Bronchial epithelial cell (primary cell): ENCODE measurements around the gene UTP11. TPM values are rescaled to one million over a fixed set of nuclear protein-coding genes. Genes with fewer than 3 reads are reported as not detected.
A peak's percentile ranks its signal among the peaks of the same experiment; 100 is the strongest.

Source experiments
- DNase-seq: peaks from one replicate; pipeline ENCODE4 v3.0.0-alpha.2; 2010; ENCODE audit warnings: low read depth
- FAIRE-seq: peaks from 2 replicates; lab custom pipeline; 2011; peaks lifted over from hg19 to GRCh38; lab: Jason Lieb, UNC
- H3K27me3 ChIP-seq: 2 replicates; pipeline ENCODE4 v1.5.1; 2011; ENCODE audit warnings: low read length; ENCODE audit not compliant: control insufficient read depth, insufficient read depth
- H3K36me3 ChIP-seq: 2 replicates; pipeline ENCODE4 v1.5.1; 2011; ENCODE audit warnings: low read length; ENCODE audit not compliant: control insufficient read depth, insufficient read depth
- H3K4me3 ChIP-seq: 2 replicates; pipeline ENCODE4 v1.5.1; 2011; ENCODE audit warnings: mild to moderate bottlenecking, low read depth, low read length, control low read depth
- total RNA-seq: library from RNA; depleted of rRNA; stranded (reverse); fragments of >200 nt; gene quantifications from 2 replicates; pipeline ENCODE4 v1.2.1, GENCODE V29; 2014
- TF ChIP-seq, protein P1 (sequence below): IDR thresholded peaks from 2 replicates; pipeline ENCODE4 v1.5.1; 2011; ENCODE audit warnings: mild to moderate bottlenecking, moderate library complexity, low read length, control low read depth, inconsistent platforms; ENCODE audit not compliant: insufficient read depth, severe bottlenecking

The UTP11 gene
- total RNA-seq, 1 donor from 2014 or later = 20.5 TPM

DNA sequence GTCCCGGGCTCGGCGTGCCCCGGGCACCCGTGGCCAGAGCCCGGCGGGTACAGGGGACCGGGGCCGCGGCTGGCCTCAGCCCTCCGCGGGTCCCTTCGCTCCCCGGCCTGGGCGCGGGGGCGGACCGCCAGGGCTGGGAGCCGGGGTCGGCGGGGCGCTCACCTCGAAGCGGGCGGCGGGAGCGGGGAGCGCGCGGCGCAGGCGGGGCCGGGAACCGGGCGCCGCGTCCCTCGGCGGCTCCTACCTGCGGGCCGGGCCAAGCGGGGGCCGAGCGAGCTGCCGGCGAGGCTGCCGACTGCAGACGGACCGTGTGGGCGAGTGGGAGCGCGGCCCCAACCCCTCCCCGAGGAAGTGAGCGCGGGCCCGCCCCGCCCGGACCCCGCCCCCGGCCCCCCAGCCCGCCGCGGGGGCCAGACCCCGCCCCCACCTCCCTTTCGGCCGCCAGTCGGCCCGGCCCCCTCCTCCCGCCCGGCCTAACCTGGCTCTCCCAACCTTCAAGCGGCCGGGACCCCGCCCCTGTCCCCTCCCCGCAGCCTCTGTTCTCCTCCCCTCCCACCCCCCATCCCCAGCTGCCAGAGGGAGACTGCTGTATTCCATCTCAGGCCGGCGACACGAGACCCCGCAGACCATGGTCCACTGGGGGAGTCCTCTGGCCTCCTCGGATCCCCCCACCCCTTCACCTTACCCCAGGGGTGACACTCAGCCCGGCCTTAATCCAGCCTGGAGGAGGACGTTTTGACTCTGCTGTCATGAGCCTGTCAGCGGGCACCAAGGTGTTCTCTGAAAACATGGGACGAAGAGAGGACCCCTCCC, 7.1 kb upstream of the UTP11 start, which contains the start of gene FHL3:
Gene FHL3, minus strand, starts transcription at position 320 of the 813 bp plus-strand sequence. CDS start 6,102 bp downstream, outside the sequence.
- DNase-seq = no peak
- FAIRE-seq = no peak
- H3K4me3 ChIP-seq = peak within 1 kb of the TSS; percentile 42
- TF ChIP-seq, protein P1, sequence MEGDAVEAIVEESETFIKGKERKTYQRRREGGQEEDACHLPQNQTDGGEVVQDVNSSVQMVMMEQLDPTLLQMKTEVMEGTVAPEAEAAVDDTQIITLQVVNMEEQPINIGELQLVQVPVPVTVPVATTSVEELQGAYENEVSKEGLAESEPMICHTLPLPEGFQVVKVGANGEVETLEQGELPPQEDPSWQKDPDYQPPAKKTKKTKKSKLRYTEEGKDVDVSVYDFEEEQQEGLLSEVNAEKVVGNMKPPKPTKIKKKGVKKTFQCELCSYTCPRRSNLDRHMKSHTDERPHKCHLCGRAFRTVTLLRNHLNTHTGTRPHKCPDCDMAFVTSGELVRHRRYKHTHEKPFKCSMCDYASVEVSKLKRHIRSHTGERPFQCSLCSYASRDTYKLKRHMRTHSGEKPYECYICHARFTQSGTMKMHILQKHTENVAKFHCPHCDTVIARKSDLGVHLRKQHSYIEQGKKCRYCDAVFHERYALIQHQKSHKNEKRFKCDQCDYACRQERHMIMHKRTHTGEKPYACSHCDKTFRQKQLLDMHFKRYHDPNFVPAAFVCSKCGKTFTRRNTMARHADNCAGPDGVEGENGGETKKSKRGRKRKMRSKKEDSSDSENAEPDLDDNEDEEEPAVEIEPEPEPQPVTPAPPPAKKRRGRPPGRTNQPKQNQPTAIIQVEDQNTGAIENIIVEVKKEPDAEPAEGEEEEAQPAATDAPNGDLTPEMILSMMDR = no peak
- H3K27me3 ChIP-seq = no peaks in the 10 kb centered on the region
- no peaks in the 10 kb centered on the region for H3K36me3 ChIP-seq

DNA sequence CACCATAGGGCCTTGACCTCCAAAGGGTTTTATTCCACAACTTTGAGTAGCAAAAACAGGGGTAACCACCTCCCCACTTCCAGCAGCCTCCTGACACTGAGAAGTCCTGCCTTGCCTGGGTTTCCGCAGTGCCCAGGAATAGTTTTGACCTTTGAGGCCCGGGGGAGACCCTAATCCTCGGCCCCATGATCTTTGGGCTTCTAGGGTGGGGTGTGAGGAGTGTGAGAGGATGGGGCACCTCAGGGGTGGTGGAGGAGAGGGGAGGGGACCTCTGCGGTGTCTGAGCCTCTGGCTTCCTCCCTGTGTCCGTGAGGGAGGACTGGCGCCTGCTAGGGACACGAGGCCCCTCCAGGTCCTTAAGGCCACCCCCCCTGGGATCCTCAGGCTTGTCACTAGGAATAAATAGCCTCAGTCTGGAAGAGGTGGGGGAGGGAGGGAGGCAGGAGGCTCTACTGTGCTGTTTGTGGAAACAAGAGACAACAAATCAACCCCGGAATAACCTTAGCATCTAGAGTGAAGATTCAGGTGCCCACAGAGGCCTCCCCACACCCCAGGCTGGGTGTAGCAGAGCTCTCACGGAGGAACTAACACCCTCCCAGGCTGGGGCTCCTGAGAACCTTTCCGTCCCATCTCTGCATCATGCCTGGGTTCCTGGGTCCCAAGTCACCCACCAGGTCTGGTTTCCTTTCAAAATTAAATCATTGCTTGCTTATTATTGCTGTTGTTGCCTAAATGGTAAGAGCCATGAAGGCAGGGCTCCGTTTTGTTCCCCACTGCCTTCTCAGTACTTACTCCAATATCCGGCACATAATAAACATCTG, 6.3 kb upstream of the UTP11 start:
- TF ChIP-seq, protein P1 = no peak
- no peak for DNase-seq
- Histone ChIP-seq H3K4me3 (no peak overlapping the region), H3K27me3 (no peaks in the 10 kb centered on the region), H3K36me3 (no peaks in the 10 kb centered on the region)
- FAIRE-seq = no peak

DNA sequence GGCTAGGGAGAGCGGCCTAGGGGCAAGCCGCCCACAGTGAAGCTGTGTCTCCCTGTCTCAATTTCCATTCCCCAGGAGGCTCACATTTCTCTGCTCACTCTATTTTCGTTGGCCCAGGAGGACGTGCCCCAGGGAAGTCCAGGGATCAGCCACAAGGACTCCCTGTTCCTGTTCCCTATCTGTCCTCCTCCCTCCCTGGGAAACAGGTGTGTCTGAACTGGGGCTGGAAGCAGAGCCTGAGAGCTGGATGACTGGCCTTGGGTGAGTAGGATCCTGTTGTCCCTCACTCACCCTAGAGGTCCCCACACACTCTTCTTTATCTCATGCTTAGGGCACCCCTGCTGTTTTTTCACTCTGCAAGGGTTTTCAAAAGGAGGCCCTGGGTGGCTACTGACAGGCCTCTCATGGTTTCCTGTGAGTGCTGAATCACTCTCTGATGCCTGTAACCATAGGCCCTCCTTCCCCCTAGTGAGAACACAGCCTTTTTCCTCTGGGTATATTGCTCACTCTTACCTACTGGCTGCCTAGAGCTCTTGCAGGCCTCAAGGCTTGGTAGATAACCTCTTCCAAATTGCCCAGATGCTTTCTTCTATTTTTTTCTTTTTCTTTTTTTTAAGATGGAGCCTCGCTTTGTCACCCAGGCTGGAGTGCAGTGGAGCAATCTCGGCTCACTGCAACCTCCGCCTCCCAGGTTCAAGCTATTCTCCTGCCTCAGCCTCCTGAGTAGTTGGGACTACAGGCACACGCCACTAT, 3.3 kb upstream of the UTP11 start:
- no peak overlapping the region for H3K4me3 ChIP-seq
- H3K36me3 ChIP-seq = no peaks in the 10 kb centered on the region
- no peak for FAIRE-seq
- peak; percentile 78 for DNase-seq
- H3K27me3 ChIP-seq = no peaks in the 10 kb centered on the region
- TF ChIP-seq, protein P1 = no peak

DNA sequence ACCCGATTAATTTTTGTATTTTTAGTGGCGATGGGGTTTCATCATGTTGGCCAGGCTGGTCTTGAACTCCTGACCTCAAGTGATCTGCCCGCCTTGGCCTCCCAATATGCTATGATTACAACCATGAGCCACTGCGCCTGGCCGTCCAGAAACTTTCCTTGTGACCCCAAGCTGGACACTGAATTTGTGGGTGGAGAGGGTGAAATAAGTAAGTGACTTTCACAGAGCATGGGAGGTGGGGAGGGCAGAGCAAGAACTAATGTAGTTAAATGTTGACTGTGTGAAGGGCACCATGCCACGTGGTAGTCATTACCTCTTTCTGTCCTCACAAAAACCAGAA, 2.7 kb upstream of the UTP11 start:
- Histone ChIP-seq H3K36me3 (no peaks in the 10 kb centered on the region), H3K27me3 (no peaks in the 10 kb centered on the region), H3K4me3 (no peak overlapping the region)
- DNase-seq (no peak), FAIRE-seq (no peak)
- TF ChIP-seq, protein P1 = no peak

DNA sequence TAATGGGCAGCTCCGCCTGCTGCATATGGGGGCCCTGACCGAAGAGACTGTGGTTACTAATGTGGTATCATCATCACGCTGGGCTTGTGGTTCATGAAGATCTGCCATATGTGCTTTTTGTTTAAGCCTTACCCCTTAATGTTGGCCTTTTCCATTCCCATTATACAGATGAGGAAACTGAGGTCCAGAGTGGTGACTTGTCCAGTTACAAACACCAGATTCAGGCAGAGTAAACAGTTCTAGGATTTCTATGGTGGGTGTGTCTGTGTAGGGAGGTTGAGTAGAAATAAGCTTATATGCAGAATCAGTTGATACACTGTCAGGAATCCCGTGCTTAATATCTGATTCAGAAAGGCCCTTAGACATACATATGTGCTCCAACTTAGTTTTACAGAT, 691 bp downstream of the UTP11 start:
- TF ChIP-seq, protein P1 = no peak
- DNase-seq = no peak
- no peak for FAIRE-seq
- Histone ChIP-seq H3K27me3 (no peaks in the 10 kb centered on the region), H3K36me3 (peaks cover 4% of the 10 kb centered on the region), H3K4me3 (peak overlapping the region; percentile 71)
